Hippocampal formation (tissue), 2 donors: Measurements from ENCODE around the gene DPP9.
"Not testable (repeated sequence)": the region's sequence is repeated elsewhere in the genome, so short reads cannot be mapped to it uniquely, and the experiment has no call there.

Source experiments
- DNase-seq, 2 donors: peaks; one replicate each; lab custom pipeline; 2025; lab: John Stamatoyannopoulos, UW

DPP9 gene

GRCh38 chr19:4740092-4740491 lies 16.4 kb upstream of the DPP9 start:
- DNase-seq = no peak

DNA sequence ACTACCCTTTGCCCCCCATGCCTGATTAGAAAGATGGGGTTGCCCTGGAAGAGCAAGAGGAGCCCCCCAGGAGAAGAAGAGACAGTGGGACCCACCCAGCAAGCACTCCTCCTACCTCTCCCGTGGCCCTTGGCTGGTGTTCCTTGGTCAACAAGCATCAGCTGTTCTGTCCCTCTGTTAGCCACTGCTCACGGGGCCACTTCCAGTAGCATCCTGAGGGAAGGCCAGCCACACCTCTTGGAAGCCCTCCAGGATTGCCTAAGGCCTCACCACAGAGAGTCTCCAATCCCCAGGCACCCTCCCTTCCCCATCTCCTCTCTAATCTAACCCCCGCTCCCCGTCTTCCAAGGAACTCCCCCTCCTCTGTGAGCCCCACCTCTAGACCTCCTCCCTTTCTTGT lies 15.1 kb upstream of the DPP9 start:
- DNase-seq = no peak

DNA sequence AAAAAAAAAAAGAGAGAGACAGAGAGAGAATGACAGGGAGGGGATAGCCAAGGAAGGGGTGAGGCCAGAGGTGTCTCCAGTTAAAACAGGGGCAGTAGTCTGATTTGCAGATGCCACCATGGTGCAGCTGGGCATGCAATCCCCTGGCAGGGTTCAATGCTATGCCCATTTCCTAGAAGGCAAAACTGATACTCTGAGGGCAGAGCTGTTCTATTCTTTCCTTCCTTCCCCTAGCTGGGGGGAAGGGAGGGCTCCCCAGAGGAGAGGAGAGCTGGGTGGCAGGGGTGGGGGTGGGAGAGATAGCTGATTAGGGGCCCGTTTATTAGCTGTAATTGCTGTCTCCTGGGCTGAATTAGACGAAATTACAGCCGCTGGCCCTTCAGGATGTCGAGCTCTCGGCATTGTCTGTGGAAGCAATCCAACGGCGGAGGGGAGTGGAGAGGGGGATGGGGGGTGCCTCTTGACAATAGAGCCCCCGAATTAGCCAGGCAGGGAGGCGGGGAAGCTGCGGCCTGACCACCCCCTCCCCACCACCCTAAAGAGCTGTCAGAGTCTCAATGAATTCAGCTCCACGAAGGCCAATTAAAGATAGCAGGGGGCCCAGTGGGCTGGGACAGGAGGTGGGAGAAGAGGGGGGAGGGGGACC lies 14.4 kb upstream of the DPP9 start:
- no peak for DNase-seq

GRCh38 chr19:4733755-4734345 lies 10.2 kb upstream of the DPP9 start:
- DNase-seq = no peak

GRCh38 chr19:4732680-4733114 lies 9.1 kb upstream of the DPP9 start:
- peak in 1 of 2 donors; percentile 62 for DNase-seq

DNA sequence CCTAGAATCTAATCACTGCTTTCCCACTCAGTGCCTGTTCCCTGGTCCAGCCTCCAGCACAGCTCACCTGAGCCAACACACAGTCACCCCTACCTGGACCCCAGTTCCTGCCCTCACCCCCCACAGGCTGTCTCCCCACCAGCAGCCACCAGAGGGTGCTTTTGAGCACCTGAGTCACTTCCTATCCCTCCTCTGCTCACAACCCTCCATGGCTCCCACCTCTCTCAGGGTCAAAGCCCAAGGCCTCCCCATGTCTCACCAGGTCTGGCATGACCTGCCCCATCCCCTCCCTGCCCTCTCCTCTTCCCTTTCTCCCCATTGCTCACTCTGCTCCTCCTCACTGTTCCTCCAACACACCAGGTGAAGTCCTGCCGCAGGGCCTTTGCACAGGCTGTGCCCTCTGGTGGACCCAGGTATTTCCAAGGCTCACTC lies 7.1 kb upstream of the DPP9 start:
- DNase-seq = no peak

GRCh38 chr19:4728871-4729270 lies 5.2 kb upstream of the DPP9 start:
- no peak for DNase-seq

- DNase-seq = no peak
Observed at GRCh38 chr19:4722671-4723594, 709 bp downstream of the DPP9 start.

DNA sequence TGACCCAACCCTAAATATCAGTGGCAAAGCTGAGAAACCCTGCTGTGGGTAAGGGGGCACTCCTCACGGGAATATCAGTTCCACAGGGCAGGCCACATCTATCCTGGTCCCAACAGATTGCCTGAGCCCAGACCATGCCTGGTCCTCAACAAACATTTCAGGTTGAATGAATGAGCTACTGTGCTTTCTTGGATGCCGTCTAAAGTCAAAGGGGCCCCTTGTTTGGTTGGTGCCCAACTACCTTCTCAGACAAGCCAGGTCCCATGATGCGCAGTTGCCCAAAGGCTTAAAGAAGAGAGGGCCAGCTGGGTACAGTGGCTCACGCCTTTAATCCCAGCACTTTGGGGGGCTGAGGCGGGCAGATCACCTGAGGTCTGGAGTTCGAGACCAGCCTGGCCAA lies 2.4 kb downstream of the DPP9 start:
- DNase-seq = no peak

GRCh38 chr19:4720037-4720700 lies 3.5 kb downstream of the DPP9 start:
- DNase-seq = no peak

GRCh38 chr19:4719499-4719866 lies 4.2 kb downstream of the DPP9 start:
- DNase-seq = no peak

- no peak for DNase-seq
Observed at GRCh38 chr19:4717966-4718701, 5.5 kb downstream of the DPP9 start.

- no peak for DNase-seq
Observed at GRCh38 chr19:4717191-4717965, 6.3 kb downstream of the DPP9 start.

GRCh38 chr19:4715529-4716221 lies 8.0 kb downstream of the DPP9 start:
- DNase-seq = no peak

DNA sequence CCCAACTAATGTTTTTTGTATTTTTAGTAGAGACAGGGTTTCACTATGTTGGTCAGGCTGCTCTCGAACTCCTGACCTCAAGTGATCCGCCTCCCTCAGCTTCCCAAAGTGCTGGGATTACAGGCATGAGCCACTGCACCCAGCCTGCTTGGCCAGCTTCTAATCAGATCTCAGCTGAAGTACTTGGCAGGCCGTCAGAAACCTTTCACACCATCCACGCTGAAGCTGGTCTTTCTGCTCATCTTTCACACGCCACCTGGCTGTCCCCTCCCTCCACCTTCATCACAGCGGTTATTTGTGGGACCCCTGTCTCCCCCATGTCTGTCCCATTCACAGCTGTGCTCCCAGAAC lies 8.5 kb downstream of the DPP9 start:
- not testable (repeated sequence) for DNase-seq

DNA sequence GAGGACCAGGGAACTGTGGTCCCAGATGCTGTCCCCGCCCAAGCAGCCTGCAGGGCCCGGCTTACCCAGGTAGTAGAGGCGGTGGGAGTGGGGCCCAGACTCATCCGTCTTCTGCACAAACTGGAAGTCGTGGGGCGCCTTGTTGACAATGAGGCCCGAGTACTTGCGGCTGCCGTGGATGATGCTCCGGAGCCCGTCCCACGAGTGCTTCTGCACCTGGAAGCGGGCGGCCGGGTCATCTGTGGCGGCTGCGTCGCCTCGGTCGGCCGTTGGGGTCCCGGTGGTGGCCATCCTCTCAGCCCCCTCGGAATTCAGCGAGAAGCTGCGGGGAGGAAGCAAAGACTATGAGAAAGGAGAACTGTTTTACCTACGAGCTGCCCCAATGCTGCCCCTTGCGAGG lies 9.6 kb downstream of the DPP9 start:
- no peak for DNase-seq

DNA sequence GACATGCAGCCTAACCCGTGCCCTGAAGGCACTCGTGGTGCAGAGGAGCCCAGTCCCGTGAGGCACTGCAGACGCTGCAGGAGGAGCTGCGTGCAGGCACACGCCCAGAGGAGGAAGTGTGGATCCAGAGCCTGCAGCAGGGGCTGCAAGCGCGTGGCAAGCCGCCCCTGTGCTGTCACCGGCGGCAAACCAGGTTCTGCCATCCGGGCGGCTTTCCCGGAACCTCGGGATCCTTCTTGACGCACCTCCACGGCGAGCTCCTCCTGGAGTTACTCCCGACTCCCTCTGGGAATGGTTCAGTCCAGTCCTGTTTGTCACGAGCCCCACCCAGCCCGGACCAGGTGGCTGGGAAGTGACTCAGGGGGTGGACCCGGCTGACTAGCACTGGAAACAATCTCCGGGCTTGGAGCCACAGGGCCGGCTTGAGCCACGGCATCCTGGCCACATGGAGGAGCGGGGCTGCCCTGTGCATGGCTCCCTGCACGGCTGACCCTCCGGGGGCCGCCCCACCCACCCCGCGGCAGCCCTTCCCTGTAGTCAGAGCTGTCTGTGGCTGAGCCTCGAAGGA lies 10.2 kb downstream of the DPP9 start:
- no peak for DNase-seq

DNA sequence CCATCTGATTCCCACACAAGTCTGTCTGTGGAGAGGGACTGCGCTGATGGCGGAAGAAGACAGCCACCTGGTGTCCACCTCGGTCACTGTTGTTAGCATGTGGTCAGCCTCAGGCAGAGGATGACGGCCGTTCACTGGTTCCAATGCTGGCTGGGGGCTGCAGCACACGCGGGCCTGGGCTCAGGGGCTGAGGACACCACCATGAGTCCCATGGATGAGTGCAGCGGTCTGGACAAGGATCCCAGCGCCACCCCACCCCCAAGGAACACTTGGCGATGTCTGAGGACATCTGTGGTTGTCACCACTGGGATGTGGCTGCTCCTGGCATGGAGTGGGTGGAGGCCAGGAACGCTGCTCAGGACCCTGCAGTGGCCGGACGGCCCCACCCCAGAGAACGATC lies 10.9 kb downstream of the DPP9 start:
- no peak for DNase-seq

DNA sequence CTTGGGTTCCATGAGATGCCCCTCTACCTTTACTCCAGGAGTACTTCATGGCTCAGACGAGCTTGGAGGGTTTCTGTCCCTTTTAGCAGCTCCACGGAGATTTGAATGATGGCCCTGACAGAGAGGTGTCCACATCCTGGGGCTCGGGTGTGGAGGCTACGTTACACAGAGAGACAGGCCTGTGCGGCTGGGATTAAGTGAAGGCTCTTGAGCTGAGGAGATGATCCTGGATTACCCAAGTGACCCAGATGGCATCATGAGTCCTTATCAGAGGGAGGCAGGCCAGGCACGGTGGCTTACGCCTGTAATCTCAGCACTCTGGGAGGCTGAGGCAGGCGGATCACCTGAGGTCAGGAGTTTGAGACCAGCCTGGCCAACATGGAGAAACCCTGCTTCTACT lies 12.4 kb downstream of the DPP9 start:
- DNase-seq = no peak

DNA sequence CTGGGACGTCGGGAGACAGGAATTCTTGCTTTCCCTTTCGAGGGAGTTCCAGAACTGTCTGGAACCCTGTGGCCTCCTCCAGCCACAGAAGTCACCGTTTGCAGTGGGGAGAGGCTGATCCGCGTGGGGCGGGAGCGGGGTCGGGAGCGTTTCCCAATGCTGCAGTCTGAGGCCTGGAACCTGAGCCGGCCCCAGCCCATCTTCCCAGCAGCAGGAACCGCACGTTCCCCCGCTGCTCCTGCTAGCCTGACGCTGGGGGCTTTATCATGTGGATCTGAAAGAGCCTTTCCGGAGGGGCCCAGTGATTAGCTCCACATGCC lies 13.4 kb downstream of the DPP9 start:
- no peak for DNase-seq
